Stomach (tissue), 4 donors: ENCODE results near the gene GCH1.

Experiments
- POLR2A ChIP-seq, 4 donors: fragments of 450-650 bp; IDR thresholded peaks; one replicate each; pipeline ENCODE4 v1.6.1; 2016; ENCODE audit warnings: antibody characterized with exemption in 4 of 4, control low read depth in 2 of 4, mild to moderate bottlenecking in 1 of 4, moderate library complexity in 1 of 4
- TF ChIP-seq, protein P1 (sequence below), 7 experiments: fragments of 450-650 bp in 4 of 7; fragments of 200-600 bp in 3 of 7; sonication (generic) in 3 of 7; IDR thresholded peaks; one replicate each; pipeline ENCODE4 v1.5.1; 2016 to 2019; ENCODE audit warnings: antibody characterized with exemption in 7 of 7, control low read depth in 2 of 7, mild to moderate bottlenecking in 1 of 7

DNA sequence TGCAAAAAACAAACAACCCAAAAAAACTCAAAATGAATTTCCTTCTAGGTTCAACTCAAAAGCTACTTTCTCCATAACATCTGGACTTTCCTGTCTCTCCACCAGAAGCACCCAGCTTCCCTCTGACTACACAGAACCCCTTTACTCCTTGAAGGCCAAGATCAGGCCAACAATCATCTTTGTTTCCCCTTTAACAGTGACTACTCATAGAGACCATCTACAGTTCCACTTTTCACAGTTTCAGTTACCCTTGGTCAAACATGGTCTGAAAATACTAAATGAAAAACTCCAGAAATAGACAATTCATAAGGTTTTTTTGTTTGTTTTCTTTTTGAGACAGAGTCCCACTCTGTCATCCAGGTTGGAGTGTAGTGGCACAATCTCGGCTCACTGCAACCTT, 11.8 kb downstream of the GCH1 start:
- TF ChIP-seq, protein P1, sequence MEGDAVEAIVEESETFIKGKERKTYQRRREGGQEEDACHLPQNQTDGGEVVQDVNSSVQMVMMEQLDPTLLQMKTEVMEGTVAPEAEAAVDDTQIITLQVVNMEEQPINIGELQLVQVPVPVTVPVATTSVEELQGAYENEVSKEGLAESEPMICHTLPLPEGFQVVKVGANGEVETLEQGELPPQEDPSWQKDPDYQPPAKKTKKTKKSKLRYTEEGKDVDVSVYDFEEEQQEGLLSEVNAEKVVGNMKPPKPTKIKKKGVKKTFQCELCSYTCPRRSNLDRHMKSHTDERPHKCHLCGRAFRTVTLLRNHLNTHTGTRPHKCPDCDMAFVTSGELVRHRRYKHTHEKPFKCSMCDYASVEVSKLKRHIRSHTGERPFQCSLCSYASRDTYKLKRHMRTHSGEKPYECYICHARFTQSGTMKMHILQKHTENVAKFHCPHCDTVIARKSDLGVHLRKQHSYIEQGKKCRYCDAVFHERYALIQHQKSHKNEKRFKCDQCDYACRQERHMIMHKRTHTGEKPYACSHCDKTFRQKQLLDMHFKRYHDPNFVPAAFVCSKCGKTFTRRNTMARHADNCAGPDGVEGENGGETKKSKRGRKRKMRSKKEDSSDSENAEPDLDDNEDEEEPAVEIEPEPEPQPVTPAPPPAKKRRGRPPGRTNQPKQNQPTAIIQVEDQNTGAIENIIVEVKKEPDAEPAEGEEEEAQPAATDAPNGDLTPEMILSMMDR (IDR thresholded peaks at IDR 0.05) = no peak
- TF ChIP-seq POLR2A (IDR thresholded peaks at IDR 0.05) = no peak
